ENCODE measurements around the gene HOXB6. TPM values are rescaled to one million over a fixed set of nuclear protein-coding genes. Genes with fewer than 3 reads are reported as not detected.

Gene HOXB6
- total RNA-seq, 4 donors from 2014 or later, result 0.66 to 5.1 (median 2.9) TPM

GRCh38 chr17:48606892-48607614, 2.3 kb upstream of the HOXB6 start:
- peaks cover 0 to 13% (median 0%) of the 10 kb centered on the region in 4 donors for H3K9me3 ChIP-seq
- WGBS, 2 donors, result 70 to 80% methylated on average over 9 of the region's 9 CpGs
- no peak overlapping the region for H3K27ac ChIP-seq
- no peak overlapping the region for H3K4me3 ChIP-seq
- no peaks in the 10 kb centered on the region for H3K36me3 ChIP-seq
- no peak for DNase-seq (ENCODE audit: low spot score in 2 of 2)
- no peak for TF ChIP-seq POLR2A (IDR thresholded peaks at IDR 0.05)
- no peak for TF ChIP-seq EP300 (IDR thresholded peaks at IDR 0.05)
- TF ChIP-seq CTCF (IDR thresholded peaks at IDR 0.05), result no peak
- H3K4me1 ChIP-seq, result peaks cover 0 to 43% (median 8%) of the 10 kb centered on the region in 4 donors
- peaks cover 5 to 100% of the 10 kb centered on the region in 2 donors for H3K27me3 ChIP-seq

- TF ChIP-seq EP300 (IDR thresholded peaks at IDR 0.05), result peak in 1 of 2 donors; percentile 3
- TF ChIP-seq POLR2A (IDR thresholded peaks at IDR 0.05), result no peak
- H3K4me3 ChIP-seq, result no peak overlapping the region
- H3K27me3 ChIP-seq, result peaks cover 0 to 100% of the 10 kb centered on the region in 2 donors
- H3K9me3 ChIP-seq, result peaks cover 0 to 13% (median 0%) of the 10 kb centered on the region in 4 donors
- no peaks in the 10 kb centered on the region for H3K36me3 ChIP-seq
- peaks cover 0 to 36% (median 5%) of the 10 kb centered on the region in 4 donors for H3K4me1 ChIP-seq
- DNase-seq (ENCODE audit: low spot score in 2 of 2), result no peak
- H3K27ac ChIP-seq, result peak overlapping the region in 1 of 4 donors; percentile 9
- WGBS, 2 donors, result 51 to 56% methylated on average over 41 of the region's 41 CpGs
Measured at GRCh38 chr17:48605991-48606891, 1.5 kb upstream of the HOXB6 start.

GRCh38 chr17:48605409-48605919, 678 bp upstream of the HOXB6 start:
- Histone ChIP-seq H3K27me3 (peaks cover 0 to 100% of the 10 kb centered on the region in 2 donors), H3K9me3 (peaks cover 0 to 13% (median 0%) of the 10 kb centered on the region in 4 donors), H3K4me3 (peak overlapping the region in 2 of 4 donors; percentile 13 to 49), H3K27ac (peak overlapping the region in 2 of 4 donors; percentile 58 to 80), H3K4me1 (peaks cover 0 to 28% (median 5%) of the 10 kb centered on the region in 4 donors), H3K36me3 (no peaks in the 10 kb centered on the region)
- no peak for DNase-seq (ENCODE audit: low spot score in 2 of 2)
- TF ChIP-seq POLR2A (IDR thresholded peaks at IDR 0.05) (no peak), EP300 (IDR thresholded peaks at IDR 0.05) (no peak), CTCF (IDR thresholded peaks at IDR 0.05) (no peak)
- WGBS, 2 donors, result 42 to 45% methylated on average over 10 of the region's 10 CpGs

GRCh38 chr17:48603959-48604769, 622 bp downstream of the HOXB6 start:
- TF ChIP-seq POLR2A (IDR thresholded peaks at IDR 0.05) (no peak), EP300 (IDR thresholded peaks at IDR 0.05) (peak in 1 of 2 donors; percentile 31)
- 3 to 12% methylated on average over 21 of the region's 21 CpGs for WGBS, 2 donors
- Histone ChIP-seq H3K4me1 (peaks cover 0 to 15% (median 3%) of the 10 kb centered on the region in 4 donors), H3K27ac (peak overlapping the region in 3 of 4 donors; percentile 5 to 80 (median 58)), H3K4me3 (peak overlapping the region; percentile 13 to 49 (median 27)), H3K27me3 (peaks cover 0 to 100% of the 10 kb centered on the region in 2 donors), H3K9me3 (peaks cover 0 to 13% (median 0%) of the 10 kb centered on the region in 4 donors), H3K36me3 (no peaks in the 10 kb centered on the region)
- no peak for DNase-seq (ENCODE audit: low spot score in 2 of 2)

GRCh38 chr17:48601539-48602425, 3.0 kb downstream of the HOXB6 start:
- Histone ChIP-seq H3K4me1 (peaks cover 0 to 35% (median 13%) of the 10 kb centered on the region in 4 donors), H3K27me3 (peaks cover 0 to 100% of the 10 kb centered on the region in 2 donors), H3K27ac (no peak overlapping the region), H3K9me3 (peaks cover 0 to 13% (median 0%) of the 10 kb centered on the region in 4 donors), H3K4me3 (peak overlapping the region in 2 of 4 donors; percentile 41 to 49), H3K36me3 (no peaks in the 10 kb centered on the region)
- TF ChIP-seq CTCF (IDR thresholded peaks at IDR 0.05), result no peak
- TF ChIP-seq POLR2A (IDR thresholded peaks at IDR 0.05), result no peak
- DNase-seq (ENCODE audit: low spot score in 2 of 2), result no peak
- 26 to 32% methylated on average over 31 to 32 of the region's 35 CpGs for WGBS, 2 donors
